COLO668 (cell line): ENCODE results near the gene OR51I2.

Experiments
- DNase-seq: peaks from one replicate; lab custom pipeline; 2025; ENCODE audit not compliant: unreplicated experiment; lab: John Stamatoyannopoulos, UW

Gene OR51I2

DNA sequence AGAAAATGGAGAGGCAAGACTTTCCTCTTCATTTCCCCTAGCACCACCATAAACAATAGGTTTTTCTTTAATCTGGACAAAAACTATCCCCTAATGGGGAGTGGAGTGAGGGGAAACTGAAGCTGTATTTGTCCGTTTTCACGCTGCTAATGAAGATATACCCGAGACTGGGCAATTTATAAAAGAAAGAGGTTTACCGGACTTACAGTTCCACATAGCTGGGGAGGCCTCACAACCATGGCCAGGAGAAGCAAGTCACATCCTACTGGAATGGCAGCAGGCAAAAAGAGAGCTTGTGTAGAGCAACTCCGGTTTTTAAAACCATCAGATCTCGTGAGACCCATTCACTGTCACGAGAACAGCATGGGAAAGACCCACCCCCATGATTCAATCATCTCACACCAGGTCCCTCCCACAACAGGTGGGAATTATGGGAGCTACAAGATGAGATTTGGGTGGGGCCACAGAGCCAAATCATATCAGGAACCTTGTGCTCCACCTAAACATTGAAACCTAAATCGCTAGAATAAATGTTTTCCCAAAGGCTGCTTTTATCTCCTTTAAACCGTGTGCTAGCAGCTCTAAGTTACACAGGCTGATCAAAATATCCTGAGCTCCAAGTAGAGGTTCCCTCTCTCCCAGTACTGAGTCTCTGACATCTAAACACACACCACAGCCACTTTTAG is 56.4 kb downstream of the OR51I2 start:
- no peak for DNase-seq
